ENCODE results near the gene LRMDA.

LRMDA gene

GRCh38 chr10:75646218-75646915 lies 214.9 kb downstream of the LRMDA start:
- no peak for DNase-seq (ENCODE audit: low read depth)

GRCh38 chr10:75646916-75647315 lies 215.5 kb downstream of the LRMDA start:
- no peak for DNase-seq (ENCODE audit: low read depth)

GRCh38 chr10:75647675-75648074 lies 216.3 kb downstream of the LRMDA start:
- DNase-seq (ENCODE audit: low read depth) = no peak

GRCh38 chr10:75648351-75648750 lies 216.9 kb downstream of the LRMDA start:
- DNase-seq (ENCODE audit: low read depth) = no peak

GRCh38 chr10:75648854-75649253 lies 217.4 kb downstream of the LRMDA start:
- no peak for DNase-seq (ENCODE audit: low read depth)

GRCh38 chr10:75649466-75649865 lies 218.0 kb downstream of the LRMDA start:
- no peak for DNase-seq (ENCODE audit: low read depth)

- DNase-seq (ENCODE audit: low read depth) = no peak
Observed at GRCh38 chr10:75650648-75651047, 219.2 kb downstream of the LRMDA start.

- DNase-seq (ENCODE audit: low read depth) = peak; percentile 3
Observed at GRCh38 chr10:75651417-75651816, 220.0 kb downstream of the LRMDA start.

GRCh38 chr10:75652146-75652740 lies 220.8 kb downstream of the LRMDA start:
- no peak for DNase-seq (ENCODE audit: low read depth)

- DNase-seq (ENCODE audit: low read depth) = no peak
Observed at GRCh38 chr10:75653761-75654160, 222.3 kb downstream of the LRMDA start.

- no peak for DNase-seq (ENCODE audit: low read depth)
Observed at GRCh38 chr10:75654171-75654771, 222.8 kb downstream of the LRMDA start.

- DNase-seq (ENCODE audit: low read depth) = no peak
Observed at GRCh38 chr10:75654772-75655171, 223.3 kb downstream of the LRMDA start.

GRCh38 chr10:75655791-75656451 lies 224.5 kb downstream of the LRMDA start:
- no peak for DNase-seq (ENCODE audit: low read depth)

GRCh38 chr10:75657351-75657750 lies 225.9 kb downstream of the LRMDA start:
- DNase-seq (ENCODE audit: low read depth) = no peak

- no peak for DNase-seq (ENCODE audit: low read depth)
Observed at GRCh38 chr10:75658036-75658435, 226.6 kb downstream of the LRMDA start.

- DNase-seq (ENCODE audit: low read depth) = no peak
Observed at GRCh38 chr10:75658496-75658895, 227.1 kb downstream of the LRMDA start.

- DNase-seq (ENCODE audit: low read depth) = no peak
Observed at GRCh38 chr10:75658915-75659314, 227.5 kb downstream of the LRMDA start.

GRCh38 chr10:75660823-75661222 lies 229.4 kb downstream of the LRMDA start:
- DNase-seq (ENCODE audit: low read depth) = no peak

GRCh38 chr10:75662715-75663114 lies 231.3 kb downstream of the LRMDA start:
- DNase-seq (ENCODE audit: low read depth) = no peak

GRCh38 chr10:75663947-75664664 lies 232.7 kb downstream of the LRMDA start:
- DNase-seq (ENCODE audit: low read depth) = no peak

GRCh38 chr10:75664968-75665367 lies 233.5 kb downstream of the LRMDA start:
- no peak for DNase-seq (ENCODE audit: low read depth)

GRCh38 chr10:75665707-75666106 lies 234.3 kb downstream of the LRMDA start:
- no peak for DNase-seq (ENCODE audit: low read depth)

Data from ELR (cell line).